HL-60 (cell line): Measurements from ENCODE around the gene CHURC1.

ENCODE experiments used
- DNase-seq, 2 experiments: peaks; one replicate each; pipeline ENCODE4 v3.0.0-alpha.2; 2010 to 2020; ENCODE audit warnings: low read depth in 1 of 2, low spot score in 1 of 2
- H3K27ac ChIP-seq: fragments of 250-450 bp; sonication (Bioruptor Pico); replicated peaks from 2 replicates; pipeline ENCODE4 v1.5.1; 2020; ENCODE audit warnings: mild to moderate bottlenecking, moderate library complexity
- H3K27me3 ChIP-seq: fragments of 250-450 bp; sonication (Bioruptor Pico); 2 replicates; pipeline ENCODE4 v1.5.1; 2021; ENCODE audit warnings: mild to moderate bottlenecking, moderate library complexity; ENCODE audit not compliant: insufficient read depth, poor library complexity, severe bottlenecking
- H3K4me3 ChIP-seq: replicated peaks from 2 replicates; pipeline ENCODE4 v1.5.1; 2011; ENCODE audit warnings: mild to moderate bottlenecking, control low read depth, low read length; ENCODE audit not compliant: insufficient read depth
- CTCF ChIP-seq: IDR thresholded peaks from one replicate; pipeline ENCODE4 v1.5.1; 2011; ENCODE audit warnings: low read length, control low read depth, inconsistent platforms; ENCODE audit not compliant: insufficient read depth
- GABPA ChIP-seq: IDR thresholded peaks from 2 replicates; pipeline ENCODE4 v1.6.1; 2012; ENCODE audit warnings: low read depth
- POLR2AphosphoS5 ChIP-seq: IDR thresholded peaks from 2 replicates; pipeline ENCODE4 v1.6.1; 2012; ENCODE audit warnings: low read depth
- REST ChIP-seq: IDR thresholded peaks from 2 replicates; pipeline ENCODE4 v1.6.1; 2012; ENCODE audit warnings: low read depth; ENCODE audit not compliant: insufficient replicate concordance
- SPI1 ChIP-seq: IDR thresholded peaks from 2 replicates; pipeline ENCODE4 v1.6.1; 2012; ENCODE audit warnings: low read depth, mild to moderate bottlenecking, borderline replicate concordance

The CHURC1 gene

GRCh38 chr14:64935508-64935907 lies 21.3 kb downstream of the CHURC1 start:
- TF ChIP-seq GABPA (no peak), SPI1 (no peak), POLR2AphosphoS5 (no peak), CTCF (no peak), REST (no peak)
- H3K27ac ChIP-seq = no peak overlapping the region
- no peak for DNase-seq
- H3K27me3 ChIP-seq = no peaks in the 10 kb centered on the region
- no peak overlapping the region for H3K4me3 ChIP-seq

- Histone ChIP-seq H3K27me3 (no peaks in the 10 kb centered on the region), H3K27ac (no peak overlapping the region), H3K4me3 (no peak overlapping the region)
- no peak for DNase-seq
- TF ChIP-seq POLR2AphosphoS5 (no peak), CTCF (no peak), SPI1 (no peak), REST (no peak), GABPA (no peak)
Measured at GRCh38 chr14:64937171-64937820, 23.0 kb downstream of the CHURC1 start.

- no peak for TF ChIP-seq GABPA
- TF ChIP-seq REST = no peak
- TF ChIP-seq SPI1 = no peak
- TF ChIP-seq POLR2AphosphoS5 = no peak
- no peak for TF ChIP-seq CTCF
- Histone ChIP-seq H3K27me3 (no peaks in the 10 kb centered on the region), H3K27ac (no peak overlapping the region), H3K4me3 (no peak overlapping the region)
- DNase-seq = no peak
Measured at GRCh38 chr14:64937821-64938193, 23.6 kb downstream of the CHURC1 start.
